Renal cortical epithelial cell (primary cell): ENCODE measurements around the gene DAG1. TPM values are rescaled to one million over a fixed set of nuclear protein-coding genes. Genes with fewer than 3 reads are reported as not detected.

ENCODE experiments used
- DNase-seq: peaks from one replicate; pipeline ENCODE4 v3.0.0-alpha.2; 2011; ENCODE audit warnings: low read depth
- total RNA-seq: library from RNA; depleted of rRNA; stranded (reverse); fragments of >200 nt; gene quantifications from 2 replicates; pipeline ENCODE4 v1.2.3, GENCODE V29; 2014

DAG1 gene
- total RNA-seq, 1 donor from 2014 or later = 87.8 TPM

GRCh38 chr3:49518441-49518840, 48.4 kb downstream of the DAG1 start:
- no peak for DNase-seq

GRCh38 chr3:49519296-49519695, 49.2 kb downstream of the DAG1 start:
- no peak for DNase-seq

- DNase-seq = no peak
Observed at GRCh38 chr3:49519916-49520385, 49.9 kb downstream of the DAG1 start.

GRCh38 chr3:49523756-49524747, 54.0 kb downstream of the DAG1 start:
- DNase-seq = no peak

- DNase-seq = no peak
Observed at GRCh38 chr3:49529567-49529966, 59.5 kb downstream of the DAG1 start.

- peak; percentile 15 for DNase-seq
Observed at GRCh38 chr3:49530231-49530630, 60.2 kb downstream of the DAG1 start.

GRCh38 chr3:49530701-49531100, 60.6 kb downstream of the DAG1 start:
- DNase-seq = no peak

- no peak for DNase-seq
Observed at GRCh38 chr3:49531218-49531617, 61.2 kb downstream of the DAG1 start.

- DNase-seq = no peak
Observed at GRCh38 chr3:49531715-49532114, 61.6 kb downstream of the DAG1 start.

GRCh38 chr3:49533031-49533430, 63.0 kb downstream of the DAG1 start:
- no peak for DNase-seq

- no peak for DNase-seq
Observed at GRCh38 chr3:49533786-49534519, 63.9 kb downstream of the DAG1 start.

- peak; percentile 69 for DNase-seq
Observed at GRCh38 chr3:49534581-49535441, 64.7 kb downstream of the DAG1 start.

- DNase-seq = no peak
Observed at GRCh38 chr3:49535971-49536874, 66.2 kb downstream of the DAG1 start.

- peak; percentile 59 for DNase-seq
Observed at GRCh38 chr3:49536875-49537533, 66.9 kb downstream of the DAG1 start.

GRCh38 chr3:49539659-49540560, 69.8 kb downstream of the DAG1 start:
- DNase-seq = peak; percentile 74

GRCh38 chr3:49552087-49552486, 82.0 kb downstream of the DAG1 start:
- DNase-seq = no peak

- DNase-seq = peak; percentile 30
Observed at GRCh38 chr3:49553324-49553691, 83.2 kb downstream of the DAG1 start.

- peak; percentile 53 for DNase-seq
Observed at GRCh38 chr3:49553692-49554632, 83.9 kb downstream of the DAG1 start, which contains the start of gene BSN. Gene BSN (plus strand): TSS chr3:49554477. CDS start chr3:49554603, 126 bp downstream.
